Activated B cell treated with CpG ODN at 0.5 μM for 24 hours (primary cell): Measurements from ENCODE around the gene VCAM1. TPM values are rescaled to one million over a fixed set of nuclear protein-coding genes. Genes with fewer than 3 reads are reported as not detected.
"Not testable (repeated sequence)": the region's sequence is repeated elsewhere in the genome, so short reads cannot be mapped to it uniquely, and the experiment has no call there.

ENCODE experiments used
- ATAC-seq: fragments of 200-7000 bp; cut with Tn5 transposase; one replicate; pipeline ENCODE4 v1.10.0; 2021; ENCODE audit warnings: low read depth, mild to moderate bottlenecking, moderate library complexity
- CTCF ChIA-PET: fragments of 350-600 bp; sonication (Branson Sonifier 250); formaldehyde crosslinking; loops from one replicate; lab custom pipeline; 2021; ENCODE audit warnings: antibody characterized with exemption; lab: Charles Lee
- POLR2A ChIA-PET: fragments of 350-600 bp; sonication (Branson Sonifier 250); formaldehyde crosslinking; loops from one replicate; lab custom pipeline; 2021; ENCODE audit warnings: antibody characterized with exemption; lab: Charles Lee
- DNase-seq: peaks from one replicate; pipeline ENCODE4 v3.0.0; 2022
- H3K27ac Mint-ChIP-seq: one replicate; pipeline ENCODE4 v1.8.0; 2020; ENCODE audit warnings: mixed read lengths
- H3K27me3 Mint-ChIP-seq: one replicate; pipeline ENCODE4 v1.8.0; 2021; ENCODE audit warnings: mixed read lengths
- H3K36me3 Mint-ChIP-seq: one replicate; pipeline ENCODE4 v1.8.0; 2021; ENCODE audit warnings: low read depth, mixed read lengths
- H3K4me1 Mint-ChIP-seq: one replicate; pipeline ENCODE4 v1.8.0; 2021; ENCODE audit warnings: mixed read lengths
- H3K4me3 Mint-ChIP-seq: one replicate; pipeline ENCODE4 v1.8.0; 2020; ENCODE audit warnings: mild to moderate bottlenecking, mixed read lengths
- H3K9me3 Mint-ChIP-seq: one replicate; pipeline ENCODE4 v1.8.0; 2020; ENCODE audit warnings: mixed read lengths
- intact Hi-C: fragments of 100-400 bp; cut with micrococcal nuclease; formaldehyde crosslinking; loops from one replicate; pipeline ENCODE4 v1.15.1; 2024
- total RNA-seq: library from RNA; stranded (reverse); gene quantifications from 2 replicates; pipeline ENCODE4 v1.2.3, GENCODE V29; 2022
- TF ChIP-seq, protein P1 (sequence below): fragments of 200-600 bp; IDR thresholded peaks from one replicate; pipeline ENCODE4 v1.8.0; 2022; ENCODE audit warnings: antibody characterized with exemption, mild to moderate bottlenecking

VCAM1 gene
- total RNA-seq, 1 donor from 2014 or later, result not detected

DNA sequence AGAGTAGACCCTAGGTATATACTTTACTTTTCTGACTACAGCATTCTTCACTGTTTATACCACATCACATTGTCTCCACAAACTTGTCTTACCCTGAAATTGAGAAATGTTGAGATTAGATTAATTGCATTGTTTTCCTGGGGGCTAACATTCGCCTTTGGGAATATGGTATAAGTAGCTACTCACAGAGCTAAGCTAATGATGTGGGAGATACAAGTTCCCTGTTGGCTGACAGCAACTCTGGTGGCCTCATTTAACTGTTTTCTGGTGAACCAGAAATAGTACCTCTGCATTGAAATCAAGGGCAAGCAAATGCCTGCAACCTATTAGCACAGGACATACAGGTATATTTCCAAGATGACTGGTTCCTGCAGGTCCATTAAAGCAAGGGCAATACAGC, 13.2 kb upstream of the VCAM1 start:
- ChIA-PET CTCF (no interaction called here), POLR2A (no interaction called here)
- no peak for DNase-seq
- no peak for ATAC-seq
- intact Hi-C loops, result no loop called here
- Mint-ChIP-seq H3K27me3 (peaks cover 6% of the 10 kb centered on the region), H3K9me3 (no peaks in the 10 kb centered on the region), H3K36me3 (no peaks in the 10 kb centered on the region), H3K27ac (no peak overlapping the region), H3K4me3 (no peak overlapping the region), H3K4me1 (no peaks in the 10 kb centered on the region)
- TF ChIP-seq, protein P1, sequence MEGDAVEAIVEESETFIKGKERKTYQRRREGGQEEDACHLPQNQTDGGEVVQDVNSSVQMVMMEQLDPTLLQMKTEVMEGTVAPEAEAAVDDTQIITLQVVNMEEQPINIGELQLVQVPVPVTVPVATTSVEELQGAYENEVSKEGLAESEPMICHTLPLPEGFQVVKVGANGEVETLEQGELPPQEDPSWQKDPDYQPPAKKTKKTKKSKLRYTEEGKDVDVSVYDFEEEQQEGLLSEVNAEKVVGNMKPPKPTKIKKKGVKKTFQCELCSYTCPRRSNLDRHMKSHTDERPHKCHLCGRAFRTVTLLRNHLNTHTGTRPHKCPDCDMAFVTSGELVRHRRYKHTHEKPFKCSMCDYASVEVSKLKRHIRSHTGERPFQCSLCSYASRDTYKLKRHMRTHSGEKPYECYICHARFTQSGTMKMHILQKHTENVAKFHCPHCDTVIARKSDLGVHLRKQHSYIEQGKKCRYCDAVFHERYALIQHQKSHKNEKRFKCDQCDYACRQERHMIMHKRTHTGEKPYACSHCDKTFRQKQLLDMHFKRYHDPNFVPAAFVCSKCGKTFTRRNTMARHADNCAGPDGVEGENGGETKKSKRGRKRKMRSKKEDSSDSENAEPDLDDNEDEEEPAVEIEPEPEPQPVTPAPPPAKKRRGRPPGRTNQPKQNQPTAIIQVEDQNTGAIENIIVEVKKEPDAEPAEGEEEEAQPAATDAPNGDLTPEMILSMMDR, result no peak

DNA sequence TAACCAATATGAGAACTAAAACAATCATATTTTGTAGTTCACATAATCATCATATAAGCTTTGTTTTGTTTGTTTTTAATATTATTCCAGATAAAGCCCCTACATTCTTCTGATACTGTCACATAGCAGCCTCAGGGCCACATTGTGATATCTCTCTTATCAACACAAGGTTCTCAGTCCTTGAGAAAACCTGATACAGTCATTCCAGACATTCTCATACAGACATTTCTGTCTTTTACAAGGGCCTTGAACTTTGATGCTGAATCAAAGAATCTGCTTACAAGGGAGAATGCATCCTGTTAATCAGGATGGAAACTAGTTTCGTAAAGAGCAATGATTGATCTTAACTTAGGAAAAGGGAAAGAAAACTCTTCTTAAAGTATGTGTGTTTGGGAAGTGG, 12.7 kb upstream of the VCAM1 start:
- peaks cover 3% of the 10 kb centered on the region for H3K27me3 Mint-ChIP-seq
- ATAC-seq, result no peak
- CTCF ChIA-PET, result no interaction called here

DNA sequence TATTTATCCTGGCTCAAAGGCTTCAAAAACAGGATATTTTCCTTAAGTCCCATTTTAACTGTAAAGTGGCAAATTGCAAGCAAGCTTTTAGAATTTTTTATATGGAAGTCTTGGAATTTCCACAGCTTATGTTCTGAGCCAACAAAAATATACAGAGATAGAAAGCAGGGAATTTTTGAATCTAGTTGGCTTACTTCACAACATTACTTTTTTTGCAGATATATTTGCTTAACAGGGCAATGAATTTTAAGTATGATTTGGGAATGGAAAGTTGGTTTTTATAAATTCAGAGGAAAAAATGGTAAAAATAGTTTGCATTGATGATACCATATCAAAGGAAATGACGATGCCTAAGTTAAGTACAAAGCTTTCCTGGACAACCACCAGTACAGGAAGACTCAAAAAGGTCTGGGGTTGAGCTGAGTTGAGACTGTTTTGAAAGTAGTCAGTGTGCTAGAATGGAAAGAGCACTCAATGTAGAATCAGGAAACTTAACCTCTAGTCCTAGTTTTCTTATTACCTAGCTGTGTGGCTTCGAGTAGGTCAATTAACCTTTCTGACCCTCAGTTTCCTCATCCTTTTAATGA, 11.0 kb upstream of the VCAM1 start:
- Mint-ChIP-seq H3K27ac (no peak overlapping the region), H3K4me1 (no peaks in the 10 kb centered on the region), H3K9me3 (peaks cover 3% of the 10 kb centered on the region), H3K4me3 (no peak overlapping the region), H3K36me3 (no peaks in the 10 kb centered on the region), H3K27me3 (no peaks in the 10 kb centered on the region)
- ChIA-PET POLR2A (no interaction called here), CTCF (no interaction called here)
- no peak for DNase-seq
- TF ChIP-seq, protein P1, result no peak
- ATAC-seq, result no peak
- intact Hi-C loops, result no loop called here

More for the DNA sequence above, 12.7 kb upstream of the VCAM1 start:
- POLR2A ChIA-PET, result no interaction called here
- no peaks in the 10 kb centered on the region for H3K36me3 Mint-ChIP-seq
- no peak overlapping the region for H3K4me3 Mint-ChIP-seq
- no peaks in the 10 kb centered on the region for H3K9me3 Mint-ChIP-seq
- H3K4me1 Mint-ChIP-seq, result no peaks in the 10 kb centered on the region
- TF ChIP-seq, protein P1, result no peak
- no peak overlapping the region for H3K27ac Mint-ChIP-seq
- intact Hi-C loops, result no loop called here
- no peak for DNase-seq

DNA sequence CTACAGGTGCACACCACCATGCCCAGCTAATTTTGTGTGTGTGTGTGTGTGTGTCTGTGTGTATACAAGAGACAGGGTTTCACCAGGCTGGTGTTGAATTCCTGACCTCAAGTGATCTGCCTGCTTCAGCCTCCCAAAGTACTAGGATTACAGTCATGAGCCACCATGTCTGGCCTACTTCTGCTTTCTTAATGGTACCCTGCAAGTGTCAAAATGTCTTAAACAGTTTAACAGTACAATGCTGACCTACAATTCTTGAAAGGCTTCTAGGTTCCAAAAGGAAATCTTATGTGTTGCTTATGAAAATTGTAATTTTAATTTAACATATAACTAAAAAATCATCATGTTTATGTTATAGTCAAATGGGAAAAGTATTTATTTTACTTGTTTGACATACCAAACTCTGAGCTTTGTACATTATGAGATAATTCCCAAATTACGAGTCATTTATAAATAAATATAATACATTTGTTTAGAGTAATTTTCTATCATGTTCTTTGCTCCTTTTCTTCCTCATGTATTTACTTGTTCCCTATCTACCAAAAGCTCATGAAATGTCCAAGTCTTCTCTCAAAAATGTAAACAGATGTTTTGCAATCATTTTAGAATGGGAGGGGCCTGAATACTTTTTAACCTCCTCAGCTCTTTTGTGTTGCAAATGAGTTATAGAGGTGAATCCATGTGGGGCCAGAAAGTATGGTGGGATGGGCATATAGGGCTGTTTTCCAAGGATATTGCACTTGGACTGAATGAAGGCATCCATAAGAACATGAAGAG, 8.4 kb upstream of the VCAM1 start:
- Mint-ChIP-seq H3K27ac (no peak overlapping the region), H3K9me3 (peaks cover 3% of the 10 kb centered on the region), H3K36me3 (no peaks in the 10 kb centered on the region), H3K4me3 (no peak overlapping the region), H3K27me3 (no peaks in the 10 kb centered on the region), H3K4me1 (no peaks in the 10 kb centered on the region)
- TF ChIP-seq, protein P1, result no peak
- intact Hi-C loops, result no loop called here
- ATAC-seq (no peak), DNase-seq (no peak)
- ChIA-PET POLR2A (no interaction called here), CTCF (no interaction called here)

DNA sequence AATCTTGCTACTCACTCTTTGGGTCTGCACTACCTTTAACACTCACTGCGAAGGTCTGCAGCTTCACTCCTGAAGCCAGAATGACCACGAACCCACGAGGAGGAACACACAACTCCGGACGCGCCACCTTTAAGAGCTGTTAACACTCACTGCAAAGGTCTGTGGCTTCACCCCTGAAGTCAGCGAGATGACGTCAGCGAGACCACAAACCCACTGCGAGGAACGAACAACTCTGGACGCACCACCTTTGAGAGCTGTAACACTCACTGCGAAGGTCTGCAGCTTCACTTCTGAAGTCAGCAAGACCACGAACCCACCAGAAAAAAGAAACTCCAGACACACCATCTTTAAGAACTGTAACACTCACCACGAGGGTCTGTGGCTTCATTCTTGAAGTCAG, 6.5 kb upstream of the VCAM1 start:
- CTCF ChIA-PET, H3K27me3 Mint-ChIP-seq, intact Hi-C loops, H3K27ac Mint-ChIP-seq, H3K9me3 Mint-ChIP-seq, POLR2A ChIA-PET, DNase-seq, H3K4me3 Mint-ChIP-seq, H3K4me1 Mint-ChIP-seq, ATAC-seq, H3K36me3 Mint-ChIP-seq: not testable (repeated sequence)
